ENCODE results near the gene NHERF2.

GRCh38 chr16:2083409-2083808 is 56.7 kb downstream of the NHERF2 start:
- TF ChIP-seq, protein P1, sequence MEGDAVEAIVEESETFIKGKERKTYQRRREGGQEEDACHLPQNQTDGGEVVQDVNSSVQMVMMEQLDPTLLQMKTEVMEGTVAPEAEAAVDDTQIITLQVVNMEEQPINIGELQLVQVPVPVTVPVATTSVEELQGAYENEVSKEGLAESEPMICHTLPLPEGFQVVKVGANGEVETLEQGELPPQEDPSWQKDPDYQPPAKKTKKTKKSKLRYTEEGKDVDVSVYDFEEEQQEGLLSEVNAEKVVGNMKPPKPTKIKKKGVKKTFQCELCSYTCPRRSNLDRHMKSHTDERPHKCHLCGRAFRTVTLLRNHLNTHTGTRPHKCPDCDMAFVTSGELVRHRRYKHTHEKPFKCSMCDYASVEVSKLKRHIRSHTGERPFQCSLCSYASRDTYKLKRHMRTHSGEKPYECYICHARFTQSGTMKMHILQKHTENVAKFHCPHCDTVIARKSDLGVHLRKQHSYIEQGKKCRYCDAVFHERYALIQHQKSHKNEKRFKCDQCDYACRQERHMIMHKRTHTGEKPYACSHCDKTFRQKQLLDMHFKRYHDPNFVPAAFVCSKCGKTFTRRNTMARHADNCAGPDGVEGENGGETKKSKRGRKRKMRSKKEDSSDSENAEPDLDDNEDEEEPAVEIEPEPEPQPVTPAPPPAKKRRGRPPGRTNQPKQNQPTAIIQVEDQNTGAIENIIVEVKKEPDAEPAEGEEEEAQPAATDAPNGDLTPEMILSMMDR (IDR thresholded peaks at IDR 0.05), result no peak
- no peak for TF ChIP-seq POLR2A (IDR thresholded peaks at IDR 0.05; ENCODE audit: low read depth)

Measured in esophagus muscularis mucosa (tissue), 3 donors.